Activated T-cell treated with anti-CD3 and anti-CD28 coated beads, Interleukin-2, amount 50 U/mL, for 4 hours (primary cell): Measurements from ENCODE around the gene LDHD. TPM values are rescaled to one million over a fixed set of nuclear protein-coding genes. Genes with fewer than 3 reads are reported as not detected.
A peak's percentile ranks its signal among the peaks of the same experiment; 100 is the strongest.

Source experiments
- ATAC-seq, 2 donors: fragments of 200-7000 bp; cut with Tn5 transposase; one replicate each; pipeline ENCODE4 v1.10.0; 2021
- DNase-seq: peaks from one replicate; pipeline ENCODE4 v3.0.0-alpha.2; 2020
- H3K27me3 Mint-ChIP-seq: one replicate; pipeline ENCODE4 v1.8.0; 2021; ENCODE audit warnings: low read depth, mixed read lengths
- H3K36me3 Mint-ChIP-seq: one replicate; pipeline ENCODE4 v1.8.0; 2022; ENCODE audit warnings: mixed read lengths; ENCODE audit not compliant: insufficient read depth
- H3K4me1 Mint-ChIP-seq: one replicate; pipeline ENCODE4 v1.8.0; 2021; ENCODE audit warnings: low read depth, mixed read lengths
- H3K4me3 Mint-ChIP-seq: one replicate; pipeline ENCODE4 v1.8.0; 2021; ENCODE audit warnings: mild to moderate bottlenecking, moderate library complexity, mixed read lengths
- H3K9me3 Mint-ChIP-seq: one replicate; pipeline ENCODE4 v1.8.0; 2021; ENCODE audit warnings: mixed read lengths
- total RNA-seq, 3 donors: library from RNA; stranded (reverse); gene quantifications; one replicate each; pipeline ENCODE4 v1.2.1, GENCODE V29; 2021

LDHD gene
- total RNA-seq, 3 donors from 2014 or later: 0.11 TPM; not detected in 2

DNA sequence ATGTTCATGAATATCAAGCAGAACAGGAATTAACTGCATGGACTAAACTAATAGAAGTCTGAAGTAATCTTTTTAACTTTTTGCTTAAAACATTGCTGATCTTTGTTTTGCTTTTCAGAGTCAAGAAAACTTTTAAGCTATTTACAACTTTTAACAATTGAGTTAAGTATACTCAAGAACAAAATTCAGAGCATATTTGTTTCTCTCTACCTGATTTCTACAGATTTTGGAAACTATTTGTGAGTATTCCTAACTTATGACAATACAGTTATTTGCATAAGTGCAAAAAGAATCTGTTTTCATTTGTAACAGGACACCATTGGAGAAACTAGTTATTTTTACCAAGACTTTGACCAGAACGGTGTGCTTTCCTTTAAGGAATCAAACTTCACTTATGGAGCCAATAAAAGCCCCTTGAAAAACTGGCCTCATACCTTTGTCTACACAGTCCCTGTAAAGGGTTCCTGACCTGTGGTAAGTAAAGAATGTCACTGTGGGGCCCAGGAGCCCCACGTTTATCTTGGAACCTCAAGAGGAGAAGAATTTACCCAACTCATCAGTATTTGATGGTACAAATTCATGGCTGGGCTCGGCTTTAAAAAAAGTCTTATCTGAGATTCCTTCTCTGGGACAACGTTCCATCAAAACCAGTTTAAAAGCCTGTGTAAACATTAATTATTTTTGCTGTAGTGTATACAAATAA, 11.3 kb upstream of the LDHD start:
- peaks cover 8% of the 10 kb centered on the region for H3K9me3 Mint-ChIP-seq
- H3K4me1 Mint-ChIP-seq: peaks cover 13% of the 10 kb centered on the region
- no peak for DNase-seq
- ATAC-seq: no peak
- H3K4me3 Mint-ChIP-seq: no peak overlapping the region
- H3K27me3 Mint-ChIP-seq: no peaks in the 10 kb centered on the region
- H3K36me3 Mint-ChIP-seq: peaks cover 2% of the 10 kb centered on the region

DNA sequence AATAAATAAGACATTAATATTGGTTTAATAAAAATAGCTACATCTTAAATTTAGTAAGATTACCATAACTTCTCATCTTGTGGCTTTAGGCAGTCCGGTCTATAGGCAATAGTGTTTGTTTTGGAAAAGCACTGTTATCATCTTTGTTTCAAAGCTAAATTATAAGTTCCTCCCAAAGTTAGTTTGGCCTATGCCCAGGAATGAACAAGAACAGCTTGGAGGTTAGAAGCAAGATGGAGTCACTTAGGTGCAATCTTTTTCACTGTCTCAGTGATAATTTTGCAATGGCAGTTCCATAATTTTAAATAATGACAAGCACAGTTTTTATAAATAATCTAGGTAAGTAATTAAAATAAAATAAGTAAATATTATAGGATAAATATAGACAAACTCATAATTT, 6.0 kb upstream of the LDHD start:
- no peak for DNase-seq
- Mint-ChIP-seq H3K36me3 (no peaks in the 10 kb centered on the region), H3K9me3 (peaks cover 16% of the 10 kb centered on the region), H3K4me1 (no peaks in the 10 kb centered on the region), H3K27me3 (no peaks in the 10 kb centered on the region), H3K4me3 (no peak overlapping the region)
- ATAC-seq: no peak

DNA sequence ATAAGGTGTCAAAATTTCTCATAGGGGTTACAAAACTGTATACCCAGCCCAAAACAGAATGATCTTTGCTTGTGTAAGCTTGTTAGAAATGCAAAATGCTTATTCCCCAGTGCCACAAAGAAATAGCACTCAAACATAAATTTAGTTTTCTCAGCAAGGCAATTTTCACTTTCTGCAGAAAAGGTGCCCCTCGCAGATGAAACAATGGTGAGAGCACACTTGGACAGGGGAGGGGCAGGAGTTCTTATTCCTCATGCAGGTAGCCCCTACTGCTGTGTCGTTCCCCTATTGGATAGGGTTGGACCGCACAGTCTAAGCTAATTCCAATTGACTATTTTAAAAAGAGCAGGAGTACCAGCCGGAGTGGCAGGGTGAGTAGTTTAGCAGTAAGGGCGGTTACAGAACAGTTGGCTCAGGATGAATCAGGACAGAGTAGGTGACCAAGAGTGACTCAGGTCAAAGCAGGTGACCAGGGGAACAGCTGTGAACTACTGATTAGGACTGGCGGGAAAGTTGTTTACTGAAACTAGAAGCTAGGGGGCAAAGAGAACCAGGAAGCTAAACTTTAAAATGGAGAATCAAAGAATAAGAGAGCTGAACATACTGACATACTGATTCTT, 5.5 kb upstream of the LDHD start:
- no peaks in the 10 kb centered on the region for H3K4me1 Mint-ChIP-seq
- H3K27me3 Mint-ChIP-seq: no peaks in the 10 kb centered on the region
- DNase-seq (no peak), ATAC-seq (no peak)
- no peak overlapping the region for H3K4me3 Mint-ChIP-seq
- peaks cover 13% of the 10 kb centered on the region for H3K9me3 Mint-ChIP-seq
- no peaks in the 10 kb centered on the region for H3K36me3 Mint-ChIP-seq

DNA sequence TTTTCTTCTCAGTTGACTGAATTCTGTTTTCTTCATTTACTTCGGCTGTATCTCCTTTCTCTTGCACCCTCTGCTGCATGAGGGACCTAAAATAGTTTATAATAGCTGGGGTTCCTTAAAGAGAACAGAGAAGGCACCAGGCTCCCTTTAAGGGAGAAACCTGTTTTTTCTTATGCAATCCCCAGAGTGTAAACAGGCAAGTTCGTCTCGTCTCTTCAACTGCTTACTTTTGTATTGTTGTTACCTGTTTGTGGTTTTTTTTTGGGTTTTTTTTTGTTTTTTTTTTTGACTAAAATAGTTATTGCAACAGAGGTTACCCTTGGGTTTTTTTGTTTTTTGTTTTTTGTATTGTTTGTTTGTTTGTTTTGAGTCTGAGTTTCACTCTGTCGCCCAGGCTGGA, 3.7 kb upstream of the LDHD start:
- no peaks in the 10 kb centered on the region for H3K27me3 Mint-ChIP-seq
- ATAC-seq: no peak
- no peaks in the 10 kb centered on the region for H3K36me3 Mint-ChIP-seq
- no peak for DNase-seq
- H3K4me1 Mint-ChIP-seq: peaks cover 2% of the 10 kb centered on the region
- H3K4me3 Mint-ChIP-seq: no peak overlapping the region
- peaks cover 13% of the 10 kb centered on the region for H3K9me3 Mint-ChIP-seq

DNA sequence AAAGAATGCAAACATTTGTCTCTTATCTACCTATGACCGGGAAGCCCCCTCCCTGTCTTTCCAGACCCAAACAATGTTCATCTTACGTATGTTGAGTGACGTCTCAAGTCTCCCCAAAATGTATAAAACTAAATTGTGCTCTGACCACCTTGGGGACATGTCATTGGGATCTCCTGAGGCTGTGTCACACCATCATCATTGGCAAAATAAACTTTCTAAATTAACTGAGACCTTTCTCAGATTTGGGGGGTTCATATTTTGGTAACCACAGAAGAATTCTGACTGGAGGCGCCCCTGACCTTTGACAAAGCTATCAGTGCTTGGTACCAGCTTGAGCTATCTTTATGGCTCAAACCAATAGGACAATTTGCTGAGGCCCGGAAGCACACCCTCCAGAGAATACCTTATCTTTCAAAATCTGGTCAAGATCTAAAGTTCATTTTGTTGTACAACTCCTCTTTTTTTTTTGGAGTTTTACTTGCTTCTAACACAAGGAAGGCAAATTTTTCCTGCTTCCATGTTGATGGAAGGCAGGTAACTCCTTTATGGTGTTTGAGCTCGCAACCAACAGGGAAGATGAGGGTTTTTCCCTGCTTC, 2.5 kb upstream of the LDHD start:
- Mint-ChIP-seq H3K9me3 (peaks cover 13% of the 10 kb centered on the region), H3K27me3 (no peaks in the 10 kb centered on the region), H3K4me3 (no peak overlapping the region), H3K4me1 (peaks cover 2% of the 10 kb centered on the region), H3K36me3 (no peaks in the 10 kb centered on the region)
- ATAC-seq: no peak
- DNase-seq: no peak

DNA sequence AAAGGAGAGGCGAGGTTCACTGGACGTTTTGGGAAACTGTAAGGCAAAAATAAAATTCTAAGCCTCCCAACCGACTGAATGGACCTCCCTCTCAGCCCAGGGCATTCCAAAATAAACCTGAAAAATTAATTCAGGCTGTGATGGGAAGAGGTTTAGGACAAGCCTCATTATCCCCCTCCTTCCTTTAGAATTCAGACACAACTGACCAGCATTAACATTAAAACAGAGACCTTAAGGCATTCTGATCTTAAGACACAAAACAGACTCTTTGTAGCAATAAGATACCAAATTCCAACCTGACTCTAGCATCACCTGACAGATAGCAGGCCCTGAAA, 298 bp upstream of the LDHD start:
- no peak overlapping the region for H3K4me3 Mint-ChIP-seq
- peaks cover 13% of the 10 kb centered on the region for H3K27me3 Mint-ChIP-seq
- no peaks in the 10 kb centered on the region for H3K36me3 Mint-ChIP-seq
- ATAC-seq (no peak), DNase-seq (no peak)
- peaks cover 4% of the 10 kb centered on the region for H3K9me3 Mint-ChIP-seq
- H3K4me1 Mint-ChIP-seq: peaks cover 3% of the 10 kb centered on the region

DNA sequence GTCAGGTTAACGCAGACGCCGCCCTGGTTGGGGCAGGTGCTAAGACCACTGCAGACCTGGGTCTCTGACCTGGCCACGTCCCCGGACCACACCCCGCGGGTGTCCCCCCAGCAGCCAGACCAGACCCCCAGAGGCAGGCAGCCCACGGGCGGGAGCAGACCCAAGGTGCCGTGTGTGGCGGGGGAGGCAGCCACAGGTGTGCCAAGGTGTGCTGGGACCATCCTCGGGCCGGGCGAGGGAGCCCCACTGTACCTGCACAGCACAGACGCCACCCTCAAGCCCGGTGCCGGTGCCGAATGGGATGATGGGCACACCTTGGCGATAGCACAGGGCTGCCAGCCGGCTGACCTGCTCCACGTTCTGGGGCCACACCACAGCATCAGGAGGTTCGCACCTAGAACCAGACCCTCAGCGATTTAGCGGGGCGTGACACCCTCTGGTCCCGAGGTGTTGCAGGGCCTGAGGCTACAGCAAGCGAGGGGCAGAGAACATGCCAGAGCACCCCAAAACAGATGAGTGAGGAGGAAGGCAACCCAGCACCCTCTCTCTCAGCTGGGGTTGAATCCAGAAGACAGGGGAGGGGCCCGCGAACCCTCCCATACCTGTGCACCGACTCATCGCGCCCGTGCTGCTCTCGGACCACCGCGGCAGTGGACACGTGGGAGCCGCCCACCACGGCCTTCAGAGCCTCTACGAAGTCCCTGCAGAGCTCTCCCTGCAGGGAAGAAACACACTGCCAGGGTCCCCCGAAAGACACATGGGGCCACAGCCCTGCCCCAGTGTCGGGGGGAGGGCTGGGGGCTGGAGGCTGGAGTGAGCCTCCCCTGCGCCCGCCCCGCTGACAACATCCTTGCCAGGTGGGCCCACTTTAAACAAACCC, 1.4 kb downstream of the LDHD start:
- Mint-ChIP-seq H3K4me3 (no peak overlapping the region), H3K27me3 (peaks cover 20% of the 10 kb centered on the region), H3K4me1 (peaks cover 14% of the 10 kb centered on the region), H3K9me3 (no peaks in the 10 kb centered on the region), H3K36me3 (no peaks in the 10 kb centered on the region)
- DNase-seq (no peak), ATAC-seq (no peak)

DNA sequence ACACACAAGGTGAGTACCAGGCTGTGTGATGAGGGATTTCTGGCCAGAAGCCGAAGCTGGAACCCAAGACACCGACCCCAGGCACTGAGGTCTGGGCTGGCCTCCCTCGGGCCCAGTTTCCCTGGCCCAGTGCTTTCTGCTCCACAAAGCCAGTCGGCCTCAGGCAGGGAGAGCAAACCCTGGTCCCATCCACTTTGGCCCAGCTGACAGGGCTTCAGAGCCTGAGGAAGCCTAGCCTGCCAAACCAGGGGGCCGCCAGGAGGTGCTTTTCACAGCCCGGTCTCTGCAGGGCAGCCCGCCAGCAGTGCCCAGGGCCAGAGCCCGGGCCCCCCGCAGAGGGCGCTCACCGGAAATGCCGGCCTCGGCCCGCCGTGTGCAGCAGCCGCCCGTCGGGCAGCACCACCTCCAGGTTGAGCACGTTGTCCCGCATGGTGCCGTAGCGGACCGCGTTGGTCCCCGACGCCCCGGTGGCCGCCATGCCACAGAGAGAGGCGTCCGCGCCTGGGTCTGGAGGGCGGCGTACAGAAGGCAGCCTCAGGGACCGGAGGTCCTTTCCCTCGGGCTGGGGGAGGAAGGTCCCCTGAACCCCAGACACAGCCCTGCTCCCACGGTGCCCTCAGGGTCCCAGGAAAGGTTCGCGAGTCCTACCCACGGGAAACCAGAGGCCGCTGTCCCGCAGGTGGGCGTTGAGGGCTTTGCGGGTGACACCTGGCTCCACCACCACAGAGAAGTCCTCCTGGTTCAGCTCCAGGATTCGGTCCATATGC, 2.2 kb downstream of the LDHD start:
- H3K36me3 Mint-ChIP-seq: no peaks in the 10 kb centered on the region
- H3K4me3 Mint-ChIP-seq: no peak overlapping the region
- DNase-seq (no peak), ATAC-seq (no peak)
- no peaks in the 10 kb centered on the region for H3K9me3 Mint-ChIP-seq
- H3K27me3 Mint-ChIP-seq: peaks cover 20% of the 10 kb centered on the region
- peaks cover 22% of the 10 kb centered on the region for H3K4me1 Mint-ChIP-seq

DNA sequence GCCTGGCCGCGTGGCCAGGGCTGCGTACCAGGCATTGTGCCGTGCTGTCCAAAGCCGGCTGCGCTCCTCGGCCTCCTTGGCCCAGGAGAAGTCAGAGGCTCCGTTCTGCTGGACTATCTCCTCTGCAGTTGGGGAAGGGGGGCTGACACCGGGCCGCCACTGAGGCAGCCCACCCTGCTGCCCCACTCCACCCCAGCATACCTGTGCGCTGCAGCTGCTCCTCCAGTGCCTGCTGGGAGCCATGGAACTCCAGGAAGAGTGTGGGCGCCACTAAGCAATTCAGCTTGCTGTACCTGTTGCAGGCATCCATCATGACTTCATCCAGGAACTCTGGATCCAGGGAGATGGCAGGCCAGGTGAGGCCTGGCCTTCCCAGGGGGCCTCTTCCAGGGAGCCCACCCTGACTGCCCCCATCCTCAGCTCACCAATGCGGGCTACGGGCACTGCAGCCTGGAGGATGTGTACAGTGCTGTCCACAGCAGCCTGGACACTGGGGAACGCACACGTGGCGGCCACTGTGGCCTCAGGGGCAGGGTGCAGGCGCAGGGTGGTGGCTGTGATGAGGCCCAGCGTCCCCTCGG, 2.9 kb downstream of the LDHD start:
- ATAC-seq: no peak
- H3K4me1 Mint-ChIP-seq: peaks cover 29% of the 10 kb centered on the region

DNA sequence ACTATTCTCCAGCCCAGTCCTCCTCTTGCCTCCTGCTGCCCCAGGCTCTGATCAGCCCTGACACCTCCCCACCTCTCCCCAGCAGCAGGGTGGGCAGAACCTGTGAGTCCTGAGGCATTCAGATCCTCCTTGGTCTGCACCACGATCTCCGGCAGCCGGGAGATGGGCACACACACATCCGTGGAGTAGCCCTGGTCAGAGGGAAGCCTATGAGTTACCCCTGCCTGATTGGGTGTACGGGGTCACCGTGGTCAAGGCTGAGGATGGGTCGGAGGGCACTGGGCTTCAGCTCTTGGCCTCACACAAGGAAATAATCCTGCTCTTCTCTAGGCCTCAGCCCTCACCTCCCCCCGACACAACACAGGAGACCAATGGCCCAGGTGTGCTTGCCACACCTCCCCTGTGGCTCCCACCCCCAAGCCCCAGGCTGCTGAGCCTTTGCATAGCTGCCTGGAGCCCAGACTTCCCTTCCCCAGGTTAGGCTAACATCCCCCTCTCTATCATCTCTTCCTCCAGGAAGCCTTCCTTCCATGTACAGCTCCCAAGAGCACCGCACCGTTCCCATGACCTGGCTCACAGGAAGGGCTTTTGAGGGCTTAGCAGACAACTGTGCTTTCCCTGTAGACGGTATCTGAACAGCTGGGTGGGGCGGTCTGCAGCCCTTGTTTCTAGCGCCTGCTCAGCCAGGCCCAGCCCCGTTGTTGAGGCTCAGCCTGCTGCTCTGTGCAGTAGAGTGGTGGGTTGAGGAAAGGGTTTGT, 3.7 kb downstream of the LDHD start:
- no peak for DNase-seq
- no peaks in the 10 kb centered on the region for H3K9me3 Mint-ChIP-seq
- H3K4me3 Mint-ChIP-seq: no peak overlapping the region
- peaks cover 2% of the 10 kb centered on the region for H3K36me3 Mint-ChIP-seq
- H3K27me3 Mint-ChIP-seq: peaks cover 20% of the 10 kb centered on the region
- no peak for ATAC-seq
- H3K4me1 Mint-ChIP-seq: peaks cover 35% of the 10 kb centered on the region

More for the DNA sequence above, 2.9 kb downstream of the LDHD start:
- Mint-ChIP-seq H3K36me3 (no peaks in the 10 kb centered on the region), H3K27me3 (peaks cover 20% of the 10 kb centered on the region), H3K9me3 (no peaks in the 10 kb centered on the region), H3K4me3 (no peak overlapping the region)
- DNase-seq: no peak

DNA sequence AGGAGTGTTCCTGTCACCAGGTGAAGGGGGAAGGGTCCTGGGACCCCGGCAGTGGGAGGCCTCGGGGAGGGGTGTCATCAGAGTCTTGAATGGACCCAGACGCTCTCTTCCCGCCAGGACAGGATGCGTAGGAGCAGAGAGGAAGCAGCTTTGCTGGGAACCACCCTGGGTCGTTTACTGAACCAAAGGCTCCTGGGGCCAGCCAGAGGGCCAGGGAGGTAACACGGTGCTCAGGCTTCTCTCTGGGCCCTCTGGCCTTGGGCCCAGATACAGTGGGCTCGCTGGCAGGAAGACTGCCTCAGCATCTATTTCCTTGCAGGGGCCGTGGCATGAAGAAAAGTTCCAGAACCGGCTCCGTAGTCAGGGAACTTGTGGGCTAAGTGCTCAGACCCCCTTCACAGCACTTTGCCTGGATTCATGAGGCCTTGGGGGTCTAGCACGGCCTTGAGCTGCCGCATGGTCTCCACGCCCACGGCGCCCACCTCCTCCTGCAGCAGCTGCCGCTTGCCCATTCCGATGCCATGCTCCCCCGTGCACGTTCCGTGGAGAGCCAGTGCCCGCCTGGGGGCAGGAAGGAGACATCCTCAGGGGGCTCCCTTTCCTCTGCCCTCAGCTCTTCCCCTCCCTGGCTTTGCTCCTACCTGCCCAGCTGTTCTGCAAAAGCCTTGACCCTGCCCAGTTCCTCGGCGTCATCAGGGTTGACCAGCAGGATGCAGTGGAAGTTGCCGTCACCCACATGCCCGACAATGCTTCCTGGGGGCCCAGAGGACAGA, 4.4 kb downstream of the LDHD start:
- H3K4me3 Mint-ChIP-seq: no peak overlapping the region
- peaks cover 2% of the 10 kb centered on the region for H3K36me3 Mint-ChIP-seq
- H3K9me3 Mint-ChIP-seq: no peaks in the 10 kb centered on the region
- no peak for ATAC-seq
- DNase-seq: no peak
- H3K4me1 Mint-ChIP-seq: peaks cover 41% of the 10 kb centered on the region
- H3K27me3 Mint-ChIP-seq: peaks cover 20% of the 10 kb centered on the region

DNA sequence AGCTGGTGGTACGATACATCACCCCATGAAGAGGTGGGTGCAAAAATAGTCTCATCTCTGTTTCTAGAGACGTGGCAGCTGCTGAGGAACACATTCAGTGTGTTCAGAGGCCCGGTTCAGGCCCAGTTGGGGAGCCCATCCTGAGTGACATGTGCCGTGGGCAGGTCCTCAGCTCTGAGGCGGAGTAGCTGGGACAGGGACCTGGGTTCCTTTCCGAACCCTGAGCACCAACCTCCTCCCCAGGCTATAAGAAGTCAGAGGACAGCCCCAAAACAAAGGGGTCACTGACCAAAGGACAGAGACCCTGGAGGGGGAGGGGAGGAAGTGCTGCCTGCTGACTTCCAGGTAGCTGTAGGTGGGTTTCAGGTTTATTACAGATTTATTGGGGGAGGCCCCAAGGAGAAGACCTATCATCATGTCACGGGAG, 5.1 kb downstream of the LDHD start:
- Mint-ChIP-seq H3K36me3 (peaks cover 2% of the 10 kb centered on the region), H3K9me3 (no peaks in the 10 kb centered on the region), H3K4me1 (peaks cover 42% of the 10 kb centered on the region), H3K4me3 (no peak overlapping the region), H3K27me3 (peaks cover 20% of the 10 kb centered on the region)
- ATAC-seq: peak; percentile 3 to 4
- no peak for DNase-seq
